ENCODE measurements around the gene PRKAR1B.

GRCh38 chr7:750111-750905 is 23.2 kb upstream of the PRKAR1B start:
- TF ChIP-seq ZNF184 (tag by site-specific recombination; IDR thresholded peaks at IDR 0.05) (no peak), CTCF (tag by site-specific recombination; IDR thresholded peaks at IDR 0.05) (no peak), REST (tag by site-specific recombination; IDR thresholded peaks at IDR 0.05) (no peak), INSM2 (tag by site-specific recombination; IDR thresholded peaks at IDR 0.05) (no peak)
